ENCODE data around the gene CD8B2.
"Not testable (repeated sequence)": the region's sequence is repeated elsewhere in the genome, so short reads cannot be mapped to it uniquely, and the experiment has no call there.

DNA sequence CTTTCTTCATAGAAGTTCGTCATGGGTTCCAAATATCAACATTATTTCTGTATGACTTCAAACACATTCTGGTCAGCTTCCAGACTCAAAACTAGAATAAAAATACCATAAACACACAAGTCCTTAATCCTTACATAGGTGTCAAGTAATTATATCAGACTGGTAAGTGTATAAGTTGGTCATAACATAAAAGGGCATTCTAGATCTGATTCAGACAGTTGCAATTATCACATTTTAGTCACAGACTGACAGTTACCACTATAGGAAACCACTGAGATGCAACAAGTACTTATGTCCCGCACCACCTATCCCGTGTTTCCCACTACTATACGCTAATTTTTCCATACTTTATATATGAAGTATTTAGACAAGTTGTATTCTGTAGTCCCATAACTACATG is 9.5 kb upstream of the CD8B2 start:
- not testable (repeated sequence) for TF ChIP-seq POLR2A (IDR thresholded peaks at IDR 0.05)
- TF ChIP-seq, protein P1, sequence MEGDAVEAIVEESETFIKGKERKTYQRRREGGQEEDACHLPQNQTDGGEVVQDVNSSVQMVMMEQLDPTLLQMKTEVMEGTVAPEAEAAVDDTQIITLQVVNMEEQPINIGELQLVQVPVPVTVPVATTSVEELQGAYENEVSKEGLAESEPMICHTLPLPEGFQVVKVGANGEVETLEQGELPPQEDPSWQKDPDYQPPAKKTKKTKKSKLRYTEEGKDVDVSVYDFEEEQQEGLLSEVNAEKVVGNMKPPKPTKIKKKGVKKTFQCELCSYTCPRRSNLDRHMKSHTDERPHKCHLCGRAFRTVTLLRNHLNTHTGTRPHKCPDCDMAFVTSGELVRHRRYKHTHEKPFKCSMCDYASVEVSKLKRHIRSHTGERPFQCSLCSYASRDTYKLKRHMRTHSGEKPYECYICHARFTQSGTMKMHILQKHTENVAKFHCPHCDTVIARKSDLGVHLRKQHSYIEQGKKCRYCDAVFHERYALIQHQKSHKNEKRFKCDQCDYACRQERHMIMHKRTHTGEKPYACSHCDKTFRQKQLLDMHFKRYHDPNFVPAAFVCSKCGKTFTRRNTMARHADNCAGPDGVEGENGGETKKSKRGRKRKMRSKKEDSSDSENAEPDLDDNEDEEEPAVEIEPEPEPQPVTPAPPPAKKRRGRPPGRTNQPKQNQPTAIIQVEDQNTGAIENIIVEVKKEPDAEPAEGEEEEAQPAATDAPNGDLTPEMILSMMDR (IDR thresholded peaks at IDR 0.05) = not testable (repeated sequence)
